Measurements from ENCODE around the gene ATR. TPM values are rescaled to one million over a fixed set of nuclear protein-coding genes. Genes with fewer than 3 reads are reported as not detected.

The ATR gene
- total and polyA plus RNA-seq, 3 experiments from 2014 or later: 10.2 to 38.9 (median 38.3) TPM

- Histone ChIP-seq H3K4me3 (ENCODE audit: low read length) (no peak overlapping the region), H3K36me3 (ENCODE audit: insufficient read depth, low read length) (peaks cover 30% of the 10 kb centered on the region), H3K9me3 (ENCODE audit: low read length) (no peaks in the 10 kb centered on the region), H3K27ac (ENCODE audit: low read depth, low read length) (no peak overlapping the region), H3K27me3 (ENCODE audit: insufficient read depth, low read length, poor library complexity, severe bottlenecking) (no peaks in the 10 kb centered on the region), H3K4me1 (ENCODE audit: insufficient read depth, low read length) (no peaks in the 10 kb centered on the region)
- Mint-ChIP-seq H3K27me3 (no peaks in the 10 kb centered on the region), H3K36me3 (peaks cover 24 to 67% (median 30%) of the 10 kb centered on the region in 3 donors), H3K9me3 (no peaks in the 10 kb centered on the region), H3K4me1 (peaks cover 0 to 5% (median 1%) of the 10 kb centered on the region in 3 donors), H3K4me3 (no peak overlapping the region), H3K27ac (peak overlapping the region in 1 of 8 donors; percentile 30)
- no peak for DNase-seq
- POLR2A ChIA-PET: no interaction called here
- CTCF ChIA-PET: no interaction called here
These were observed 28.5 kb downstream of the ATR start for GRCh38 chr3:142549986-142550385.

GRCh38 chr3:142543307-142543706 is 35.2 kb downstream of the ATR start:
- H3K36me3 ChIP-seq (ENCODE audit: insufficient read depth, low read length): no peaks in the 10 kb centered on the region
- no peaks in the 10 kb centered on the region for H3K4me1 ChIP-seq (ENCODE audit: insufficient read depth, low read length)
- ChIA-PET CTCF (no interaction called here), POLR2A (no interaction called here)
- no peak overlapping the region for H3K4me3 Mint-ChIP-seq
- no peaks in the 10 kb centered on the region for H3K27me3 Mint-ChIP-seq
- no peak for DNase-seq
- peaks cover 6 to 36% (median 9%) of the 10 kb centered on the region in 3 donors for H3K36me3 Mint-ChIP-seq
- no peak overlapping the region for H3K4me3 ChIP-seq (ENCODE audit: low read length)
- H3K9me3 ChIP-seq (ENCODE audit: low read length): no peaks in the 10 kb centered on the region
- H3K9me3 Mint-ChIP-seq: no peaks in the 10 kb centered on the region
- H3K27me3 ChIP-seq (ENCODE audit: insufficient read depth, low read length, poor library complexity, severe bottlenecking): no peaks in the 10 kb centered on the region
- H3K27ac ChIP-seq (ENCODE audit: low read depth, low read length): no peak overlapping the region
- no peaks in the 10 kb centered on the region for H3K4me1 Mint-ChIP-seq
- H3K27ac Mint-ChIP-seq: peak overlapping the region in 1 of 8 donors; percentile 40

DNA sequence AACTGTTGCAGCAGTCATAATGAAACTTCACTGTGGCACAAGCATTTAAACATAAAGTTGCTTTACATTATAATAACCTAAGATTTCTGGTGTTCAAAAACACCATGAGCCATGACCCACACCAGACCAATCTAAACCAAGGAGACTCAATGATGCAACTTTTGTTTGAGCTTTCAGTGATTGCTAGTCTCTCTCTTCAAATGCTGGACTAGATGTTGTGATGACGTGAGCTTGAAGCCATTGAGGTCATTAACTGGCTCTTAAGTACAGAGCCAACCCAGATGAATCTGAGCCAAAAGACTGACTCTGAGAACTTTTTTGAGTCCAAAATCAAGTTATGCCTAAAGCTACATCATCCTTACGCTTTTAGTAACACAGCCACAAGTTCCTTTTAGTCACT is 36.5 kb downstream of the ATR start:
- H3K4me1 Mint-ChIP-seq: no peaks in the 10 kb centered on the region
- H3K9me3 Mint-ChIP-seq: no peaks in the 10 kb centered on the region
- ChIA-PET CTCF (no interaction called here), POLR2A (no interaction called here)
- Histone ChIP-seq H3K4me3 (ENCODE audit: low read length) (no peak overlapping the region), H3K36me3 (ENCODE audit: insufficient read depth, low read length) (no peaks in the 10 kb centered on the region), H3K27ac (ENCODE audit: low read depth, low read length) (no peak overlapping the region), H3K9me3 (ENCODE audit: low read length) (no peaks in the 10 kb centered on the region), H3K4me1 (ENCODE audit: insufficient read depth, low read length) (no peaks in the 10 kb centered on the region), H3K27me3 (ENCODE audit: insufficient read depth, low read length, poor library complexity, severe bottlenecking) (no peaks in the 10 kb centered on the region)
- no peaks in the 10 kb centered on the region for H3K27me3 Mint-ChIP-seq
- H3K27ac Mint-ChIP-seq: no peak overlapping the region
- DNase-seq: no peak
- peaks cover 6 to 31% (median 12%) of the 10 kb centered on the region in 3 donors for H3K36me3 Mint-ChIP-seq
- H3K4me3 Mint-ChIP-seq: no peak overlapping the region

DNA sequence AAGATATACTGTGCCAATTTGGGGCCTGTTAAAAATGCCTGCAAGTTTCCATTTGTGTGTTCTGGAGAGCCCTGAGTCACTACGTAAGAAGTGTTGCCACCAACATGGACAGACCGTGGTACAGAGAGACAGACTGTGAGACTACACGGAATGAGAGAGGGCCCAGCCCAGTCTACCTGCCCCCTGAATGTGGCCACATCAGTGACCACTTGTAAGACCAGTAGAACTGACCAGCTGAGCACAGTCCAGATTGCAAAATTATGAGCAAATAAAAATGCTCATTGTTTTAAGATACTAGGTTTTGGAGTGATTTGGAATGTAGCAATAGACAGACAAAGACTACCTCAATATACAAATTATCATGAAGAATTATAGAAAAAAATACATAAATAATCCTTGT is 42.0 kb downstream of the ATR start:
- CTCF ChIA-PET: no interaction called here
- Histone ChIP-seq H3K9me3 (ENCODE audit: low read length) (no peaks in the 10 kb centered on the region), H3K27me3 (ENCODE audit: insufficient read depth, low read length, poor library complexity, severe bottlenecking) (no peaks in the 10 kb centered on the region), H3K4me3 (ENCODE audit: low read length) (no peak overlapping the region), H3K4me1 (ENCODE audit: insufficient read depth, low read length) (no peaks in the 10 kb centered on the region), H3K27ac (ENCODE audit: low read depth, low read length) (no peak overlapping the region), H3K36me3 (ENCODE audit: insufficient read depth, low read length) (peaks cover 25% of the 10 kb centered on the region)
- Mint-ChIP-seq H3K36me3 (peaks cover 32 to 64% (median 35%) of the 10 kb centered on the region in 3 donors), H3K27me3 (no peaks in the 10 kb centered on the region), H3K27ac (no peak overlapping the region), H3K9me3 (no peaks in the 10 kb centered on the region), H3K4me1 (no peaks in the 10 kb centered on the region), H3K4me3 (no peak overlapping the region)
- POLR2A ChIA-PET: no interaction called here
- DNase-seq: no peak

DNA sequence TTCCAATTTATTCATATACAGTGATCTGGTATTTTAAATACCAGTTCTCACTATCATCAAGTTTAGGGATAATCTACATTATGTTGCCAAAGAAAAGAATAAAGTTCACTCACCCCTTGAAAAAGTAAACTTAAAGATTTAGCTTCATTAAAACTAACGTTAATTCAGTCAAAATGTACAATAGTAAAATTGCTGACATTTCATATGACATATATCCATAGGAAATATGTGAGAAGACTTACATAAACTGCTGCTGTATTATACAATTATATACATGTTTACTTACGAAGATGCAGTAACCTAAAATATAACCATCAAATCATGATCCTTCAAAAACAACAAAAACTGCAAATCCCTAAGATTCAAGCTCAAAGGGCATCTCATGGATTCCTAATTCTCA is 44.0 kb downstream of the ATR start:
- Mint-ChIP-seq H3K9me3 (no peaks in the 10 kb centered on the region), H3K36me3 (peaks cover 28 to 64% (median 36%) of the 10 kb centered on the region in 3 donors), H3K27ac (no peak overlapping the region), H3K4me1 (peaks cover 0 to 3% (median 0%) of the 10 kb centered on the region in 3 donors), H3K4me3 (no peak overlapping the region), H3K27me3 (no peaks in the 10 kb centered on the region)
- no peak overlapping the region for H3K27ac ChIP-seq (ENCODE audit: low read depth, low read length)
- peaks cover 25% of the 10 kb centered on the region for H3K36me3 ChIP-seq (ENCODE audit: insufficient read depth, low read length)
- no peak overlapping the region for H3K4me3 ChIP-seq (ENCODE audit: low read length)
- ChIA-PET CTCF (interaction anchor here (1.4 kb wide), 1 partner anchor 28 kb away, joined by 3 read pairs; no protein-coding TSS in a partner anchor), POLR2A (no interaction called here)
- no peaks in the 10 kb centered on the region for H3K9me3 ChIP-seq (ENCODE audit: low read length)
- no peaks in the 10 kb centered on the region for H3K4me1 ChIP-seq (ENCODE audit: insufficient read depth, low read length)
- no peaks in the 10 kb centered on the region for H3K27me3 ChIP-seq (ENCODE audit: insufficient read depth, low read length, poor library complexity, severe bottlenecking)
- DNase-seq: no peak

DNA sequence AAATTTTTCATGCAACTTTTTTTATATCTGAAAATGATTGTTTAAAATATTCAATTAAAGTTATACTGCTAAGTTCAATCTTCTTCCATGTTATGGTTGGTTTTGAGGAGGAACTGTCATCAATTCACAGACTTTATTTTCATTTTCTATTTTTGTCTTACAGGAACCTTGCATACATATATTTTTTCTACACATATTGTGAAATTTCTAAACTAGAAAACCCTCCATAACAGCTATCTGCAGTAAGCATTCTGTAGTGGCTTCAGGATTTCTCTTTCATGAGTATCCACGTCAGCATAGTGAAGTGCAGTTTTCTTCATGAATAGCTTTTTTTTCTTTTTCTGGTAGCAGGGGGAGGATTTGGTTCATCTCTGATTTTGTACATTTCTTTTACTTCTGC is 48.2 kb downstream of the ATR start:
- Histone ChIP-seq H3K4me1 (ENCODE audit: insufficient read depth, low read length) (no peaks in the 10 kb centered on the region), H3K27me3 (ENCODE audit: insufficient read depth, low read length, poor library complexity, severe bottlenecking) (no peaks in the 10 kb centered on the region), H3K27ac (ENCODE audit: low read depth, low read length) (no peak overlapping the region), H3K4me3 (ENCODE audit: low read length) (no peak overlapping the region), H3K36me3 (ENCODE audit: insufficient read depth, low read length) (peaks cover 20% of the 10 kb centered on the region), H3K9me3 (ENCODE audit: low read length) (no peaks in the 10 kb centered on the region)
- Mint-ChIP-seq H3K4me3 (no peak overlapping the region), H3K27ac (peak overlapping the region in 2 of 8 donors; percentile 31 to 82), H3K27me3 (no peaks in the 10 kb centered on the region), H3K4me1 (peaks cover 0 to 4% (median 0%) of the 10 kb centered on the region in 3 donors), H3K36me3 (peaks cover 28 to 43% (median 29%) of the 10 kb centered on the region in 3 donors), H3K9me3 (no peaks in the 10 kb centered on the region)
- no peak for DNase-seq
- POLR2A ChIA-PET: no interaction called here
- CTCF ChIA-PET: no interaction called here

GRCh38 chr3:142523921-142524566 is 54.5 kb downstream of the ATR start:
- no peaks in the 10 kb centered on the region for H3K9me3 Mint-ChIP-seq
- no peak overlapping the region for H3K4me3 Mint-ChIP-seq
- no peaks in the 10 kb centered on the region for H3K27me3 Mint-ChIP-seq
- Histone ChIP-seq H3K27me3 (ENCODE audit: insufficient read depth, low read length, poor library complexity, severe bottlenecking) (no peaks in the 10 kb centered on the region), H3K9me3 (ENCODE audit: low read length) (no peaks in the 10 kb centered on the region), H3K36me3 (ENCODE audit: insufficient read depth, low read length) (peaks cover 3% of the 10 kb centered on the region), H3K4me1 (ENCODE audit: insufficient read depth, low read length) (no peaks in the 10 kb centered on the region), H3K4me3 (ENCODE audit: low read length) (no peak overlapping the region), H3K27ac (ENCODE audit: low read depth, low read length) (no peak overlapping the region)
- ChIA-PET CTCF (no interaction called here), POLR2A (no interaction called here)
- peak overlapping the region in 4 of 8 donors; percentile 7 to 62 (median 52) for H3K27ac Mint-ChIP-seq
- no peak for DNase-seq
- peaks cover 0 to 45% (median 19%) of the 10 kb centered on the region in 3 donors for H3K36me3 Mint-ChIP-seq
- peaks cover 0 to 1% (median 0%) of the 10 kb centered on the region in 3 donors for H3K4me1 Mint-ChIP-seq

- peaks cover 8% of the 10 kb centered on the region for H3K4me1 ChIP-seq (ENCODE audit: insufficient read depth, low read length)
- no peak overlapping the region for H3K4me3 ChIP-seq (ENCODE audit: low read length)
- no peak for DNase-seq
- Mint-ChIP-seq H3K36me3 (peaks cover 0 to 44% (median 24%) of the 10 kb centered on the region in 3 donors), H3K4me3 (peak overlapping the region; percentile 88 to 97 (median 94)), H3K27ac (peak overlapping the region; percentile 91 to 97 (median 96)), H3K4me1 (peaks cover 10 to 35% (median 23%) of the 10 kb centered on the region in 3 donors), H3K27me3 (no peaks in the 10 kb centered on the region), H3K9me3 (no peaks in the 10 kb centered on the region)
- H3K27ac ChIP-seq (ENCODE audit: low read depth, low read length): no peak overlapping the region
- ChIA-PET CTCF (interaction anchor here (0.6 kb wide), 1 partner anchor 79 kb away, joined by 3 read pairs; no protein-coding TSS in a partner anchor), POLR2A (interaction anchor here (2.3 kb wide), 1 partner anchor 70 kb away, joined by 8 read pairs; the partner anchor contains the start of gene ATR)
- H3K36me3 ChIP-seq (ENCODE audit: insufficient read depth, low read length): peaks cover 3% of the 10 kb centered on the region
- no peaks in the 10 kb centered on the region for H3K27me3 ChIP-seq (ENCODE audit: insufficient read depth, low read length, poor library complexity, severe bottlenecking)
- H3K9me3 ChIP-seq (ENCODE audit: low read length): no peaks in the 10 kb centered on the region
These were observed 69.5 kb downstream of the ATR start for GRCh38 chr3:142509079-142509478.
